HepG2 (cell line): ENCODE results near the gene MAFF. TPM values are rescaled to one million over a fixed set of nuclear protein-coding genes. Genes with fewer than 3 reads are reported as not detected.

Experiments
- CSRNP1 ChIP-seq: sonication (generic); formaldehyde crosslinking; IDR thresholded peaks from 2 replicates; pipeline ENCODE4 v1.8.1; 2023; ENCODE audit warnings: mild to moderate bottlenecking, missing genetic modification reagents
- FOXA3 ChIP-seq: IDR thresholded peaks from 2 replicates; pipeline ENCODE4 v1.6.1; 2016; ENCODE audit warnings: missing genetic modification reagents, missing compliant biosample characterization
- FOXJ3 ChIP-seq: sonication (generic); formaldehyde crosslinking; IDR thresholded peaks from 2 replicates; pipeline ENCODE4 v1.4.0; 2020; ENCODE audit warnings: missing genetic modification reagents, mild to moderate bottlenecking, borderline replicate concordance
- FOXP1 ChIP-seq, 2 experiments: fragments of 450-650 bp in 1 of 2; IDR thresholded peaks; 2 replicates each; pipeline ENCODE4 v1.6.1; 2017 to 2018; ENCODE audit warnings: antibody characterized with exemption in 1 of 2
- GZF1 ChIP-seq: sonication (generic); formaldehyde crosslinking; IDR thresholded peaks from 2 replicates; pipeline ENCODE4 v1.5.1; 2020; ENCODE audit warnings: mild to moderate bottlenecking, missing genetic modification reagents
- KDM4B ChIP-seq: sonication (generic); formaldehyde crosslinking; IDR thresholded peaks from 2 replicates; pipeline ENCODE4 v1.4.0; 2020; ENCODE audit warnings: missing genetic modification reagents
- KLF16 ChIP-seq, 2 experiments: sonication (generic) in 1 of 2; formaldehyde crosslinking in 1 of 2; IDR thresholded peaks; 2 replicates each; pipeline versions ENCODE4 v1.6.1 to v1.8.0; 2016 to 2023; ENCODE audit warnings: missing genetic modification reagents in 2 of 2, missing compliant biosample characterization in 1 of 2
- NR2C2 ChIP-seq: sonication (generic); formaldehyde crosslinking; IDR thresholded peaks from 2 replicates; pipeline ENCODE4 v1.4.0; 2020; ENCODE audit warnings: missing genetic modification reagents, mild to moderate bottlenecking, moderate library complexity, borderline replicate concordance
- NR2F6 ChIP-seq, 2 experiments: IDR thresholded peaks; 2 replicates each; pipeline ENCODE4 v1.6.1; 2016; ENCODE audit warnings: antibody characterized with exemption in 1 of 2, mild to moderate bottlenecking in 1 of 2
- PPARG ChIP-seq: conservative IDR thresholded peaks from 2 replicates; pipeline ENCODE4 v1.6.1; 2016; ENCODE audit warnings: missing biosample characterization, missing genetic modification reagents
- SOX5 ChIP-seq: IDR thresholded peaks from 2 replicates; pipeline ENCODE4 v1.6.1; 2016; ENCODE audit warnings: borderline replicate concordance
- ZFP41 ChIP-seq: sonication (generic); formaldehyde crosslinking; IDR thresholded peaks from 2 replicates; pipeline ENCODE4 v1.4.0; 2020; ENCODE audit warnings: mild to moderate bottlenecking, missing genetic modification reagents, borderline replicate concordance
- ZNF335 ChIP-seq: sonication (generic); formaldehyde crosslinking; IDR thresholded peaks from 2 replicates; pipeline ENCODE4 v1.4.0; 2020; ENCODE audit warnings: missing genetic modification reagents
- polyA plus RNA-seq, 8 experiments: library from polyadenylated mRNA; depleted of rRNA in 3 of 8; stranded (reverse) in 7 of 8; unstranded in 1 of 8; fragments of >200 nt; fragmentation: Illumina TruSeq in 4 of 8; extraction: Trizol in 4 of 8; gene quantifications; 2 replicates each; pipeline versions ENCODE4 v1.2.1 to v1.2.3, GENCODE V29; 2011 to 2016; ENCODE audit warnings: low read depth in 4 of 8, missing spikeins in 1 of 8, mixed read lengths in 1 of 8; ENCODE audit not compliant: insufficient read depth in 1 of 8
- total RNA-seq, 5 experiments: library from RNA; depleted of rRNA; stranded (reverse); fragments of >200 nt; fragmentation: Illumina TruSeq; extraction: Trizol; gene quantifications; 2 replicates each; pipeline ENCODE4 v1.2.3, GENCODE V29; 2016; ENCODE audit warnings: low read depth in 1 of 5
- TF ChIP-seq, protein P1 (sequence below): sonication (generic); formaldehyde crosslinking; conservative IDR thresholded peaks from 2 replicates; pipeline ENCODE4 v1.4.0; 2020; ENCODE audit warnings: mild to moderate bottlenecking, missing genetic modification reagents, moderate library complexity
- TF ChIP-seq, protein P2 (sequence below): sonication (generic); formaldehyde crosslinking; IDR thresholded peaks from 2 replicates; pipeline ENCODE4 v1.4.0; 2020; ENCODE audit warnings: missing genetic modification reagents, borderline replicate concordance
- TF ChIP-seq, protein P3 (sequence below): sonication (generic); formaldehyde crosslinking; IDR thresholded peaks from 2 replicates; pipeline ENCODE4 v1.5.1; 2020; ENCODE audit warnings: mild to moderate bottlenecking, missing genetic modification reagents, borderline replicate concordance

The MAFF gene
- total and polyA plus RNA-seq, 2 of the 13 experiments (the other 11 are each of a cell fraction or from before 2014, with no cell fraction given) = 5.4 to 14.3 TPM

- TF ChIP-seq NR2F6 (IDR thresholded peaks at IDR 0.05) = peak; percentile 94
- TF ChIP-seq NR2F6 (CRISPR knock-in tag; IDR thresholded peaks at IDR 0.05) = peak; percentile 91
- TF ChIP-seq CSRNP1 (CRISPR knock-in tag) = no peak
- no peak for TF ChIP-seq GZF1
- TF ChIP-seq, protein P1, sequence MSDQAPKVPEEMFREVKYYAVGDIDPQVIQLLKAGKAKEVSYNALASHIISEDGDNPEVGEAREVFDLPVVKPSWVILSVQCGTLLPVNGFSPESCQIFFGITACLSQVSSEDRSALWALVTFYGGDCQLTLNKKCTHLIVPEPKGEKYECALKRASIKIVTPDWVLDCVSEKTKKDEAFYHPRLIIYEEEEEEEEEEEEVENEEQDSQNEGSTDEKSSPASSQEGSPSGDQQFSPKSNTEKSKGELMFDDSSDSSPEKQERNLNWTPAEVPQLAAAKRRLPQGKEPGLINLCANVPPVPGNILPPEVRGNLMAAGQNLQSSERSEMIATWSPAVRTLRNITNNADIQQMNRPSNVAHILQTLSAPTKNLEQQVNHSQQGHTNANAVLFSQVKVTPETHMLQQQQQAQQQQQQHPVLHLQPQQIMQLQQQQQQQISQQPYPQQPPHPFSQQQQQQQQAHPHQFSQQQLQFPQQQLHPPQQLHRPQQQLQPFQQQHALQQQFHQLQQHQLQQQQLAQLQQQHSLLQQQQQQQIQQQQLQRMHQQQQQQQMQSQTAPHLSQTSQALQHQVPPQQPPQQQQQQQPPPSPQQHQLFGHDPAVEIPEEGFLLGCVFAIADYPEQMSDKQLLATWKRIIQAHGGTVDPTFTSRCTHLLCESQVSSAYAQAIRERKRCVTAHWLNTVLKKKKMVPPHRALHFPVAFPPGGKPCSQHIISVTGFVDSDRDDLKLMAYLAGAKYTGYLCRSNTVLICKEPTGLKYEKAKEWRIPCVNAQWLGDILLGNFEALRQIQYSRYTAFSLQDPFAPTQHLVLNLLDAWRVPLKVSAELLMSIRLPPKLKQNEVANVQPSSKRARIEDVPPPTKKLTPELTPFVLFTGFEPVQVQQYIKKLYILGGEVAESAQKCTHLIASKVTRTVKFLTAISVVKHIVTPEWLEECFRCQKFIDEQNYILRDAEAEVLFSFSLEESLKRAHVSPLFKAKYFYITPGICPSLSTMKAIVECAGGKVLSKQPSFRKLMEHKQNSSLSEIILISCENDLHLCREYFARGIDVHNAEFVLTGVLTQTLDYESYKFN (CRISPR knock-in tag) = peak; percentile 44; the same call in 1 of the 2 replicates
- TF ChIP-seq FOXJ3 (CRISPR knock-in tag) = peak; percentile 42; the same call in 1 of the 2 replicates
- no peak for TF ChIP-seq ZNF335 (CRISPR knock-in tag)
- TF ChIP-seq KLF16 (CRISPR knock-in tag; IDR thresholded peaks at IDR 0.05) = no peak
- TF ChIP-seq, protein P2, sequence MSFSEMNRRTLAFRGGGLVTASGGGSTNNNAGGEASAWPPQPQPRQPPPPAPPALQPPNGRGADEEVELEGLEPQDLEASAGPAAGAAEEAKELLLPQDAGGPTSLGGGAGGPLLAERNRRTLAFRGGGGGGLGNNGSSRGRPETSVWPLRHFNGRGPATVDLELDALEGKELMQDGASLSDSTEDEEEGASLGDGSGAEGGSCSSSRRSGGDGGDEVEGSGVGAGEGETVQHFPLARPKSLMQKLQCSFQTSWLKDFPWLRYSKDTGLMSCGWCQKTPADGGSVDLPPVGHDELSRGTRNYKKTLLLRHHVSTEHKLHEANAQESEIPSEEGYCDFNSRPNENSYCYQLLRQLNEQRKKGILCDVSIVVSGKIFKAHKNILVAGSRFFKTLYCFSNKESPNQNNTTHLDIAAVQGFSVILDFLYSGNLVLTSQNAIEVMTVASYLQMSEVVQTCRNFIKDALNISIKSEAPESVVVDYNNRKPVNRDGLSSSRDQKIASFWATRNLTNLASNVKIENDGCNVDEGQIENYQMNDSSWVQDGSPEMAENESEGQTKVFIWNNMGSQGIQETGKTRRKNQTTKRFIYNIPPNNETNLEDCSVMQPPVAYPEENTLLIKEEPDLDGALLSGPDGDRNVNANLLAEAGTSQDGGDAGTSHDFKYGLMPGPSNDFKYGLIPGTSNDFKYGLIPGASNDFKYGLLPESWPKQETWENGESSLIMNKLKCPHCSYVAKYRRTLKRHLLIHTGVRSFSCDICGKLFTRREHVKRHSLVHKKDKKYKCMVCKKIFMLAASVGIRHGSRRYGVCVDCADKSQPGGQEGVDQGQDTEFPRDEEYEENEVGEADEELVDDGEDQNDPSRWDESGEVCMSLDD (CRISPR knock-in tag) = peak; percentile 49; the same call in 1 of the 2 replicates
- no peak for TF ChIP-seq KDM4B (CRISPR knock-in tag)
- peak; percentile 39; the same call in 1 of the 2 replicates for TF ChIP-seq SOX5 (CRISPR knock-in tag)
- TF ChIP-seq FOXA3 (CRISPR knock-in tag) = peak; percentile 28; the same call in 1 of the 2 replicates
- TF ChIP-seq, protein P3, sequence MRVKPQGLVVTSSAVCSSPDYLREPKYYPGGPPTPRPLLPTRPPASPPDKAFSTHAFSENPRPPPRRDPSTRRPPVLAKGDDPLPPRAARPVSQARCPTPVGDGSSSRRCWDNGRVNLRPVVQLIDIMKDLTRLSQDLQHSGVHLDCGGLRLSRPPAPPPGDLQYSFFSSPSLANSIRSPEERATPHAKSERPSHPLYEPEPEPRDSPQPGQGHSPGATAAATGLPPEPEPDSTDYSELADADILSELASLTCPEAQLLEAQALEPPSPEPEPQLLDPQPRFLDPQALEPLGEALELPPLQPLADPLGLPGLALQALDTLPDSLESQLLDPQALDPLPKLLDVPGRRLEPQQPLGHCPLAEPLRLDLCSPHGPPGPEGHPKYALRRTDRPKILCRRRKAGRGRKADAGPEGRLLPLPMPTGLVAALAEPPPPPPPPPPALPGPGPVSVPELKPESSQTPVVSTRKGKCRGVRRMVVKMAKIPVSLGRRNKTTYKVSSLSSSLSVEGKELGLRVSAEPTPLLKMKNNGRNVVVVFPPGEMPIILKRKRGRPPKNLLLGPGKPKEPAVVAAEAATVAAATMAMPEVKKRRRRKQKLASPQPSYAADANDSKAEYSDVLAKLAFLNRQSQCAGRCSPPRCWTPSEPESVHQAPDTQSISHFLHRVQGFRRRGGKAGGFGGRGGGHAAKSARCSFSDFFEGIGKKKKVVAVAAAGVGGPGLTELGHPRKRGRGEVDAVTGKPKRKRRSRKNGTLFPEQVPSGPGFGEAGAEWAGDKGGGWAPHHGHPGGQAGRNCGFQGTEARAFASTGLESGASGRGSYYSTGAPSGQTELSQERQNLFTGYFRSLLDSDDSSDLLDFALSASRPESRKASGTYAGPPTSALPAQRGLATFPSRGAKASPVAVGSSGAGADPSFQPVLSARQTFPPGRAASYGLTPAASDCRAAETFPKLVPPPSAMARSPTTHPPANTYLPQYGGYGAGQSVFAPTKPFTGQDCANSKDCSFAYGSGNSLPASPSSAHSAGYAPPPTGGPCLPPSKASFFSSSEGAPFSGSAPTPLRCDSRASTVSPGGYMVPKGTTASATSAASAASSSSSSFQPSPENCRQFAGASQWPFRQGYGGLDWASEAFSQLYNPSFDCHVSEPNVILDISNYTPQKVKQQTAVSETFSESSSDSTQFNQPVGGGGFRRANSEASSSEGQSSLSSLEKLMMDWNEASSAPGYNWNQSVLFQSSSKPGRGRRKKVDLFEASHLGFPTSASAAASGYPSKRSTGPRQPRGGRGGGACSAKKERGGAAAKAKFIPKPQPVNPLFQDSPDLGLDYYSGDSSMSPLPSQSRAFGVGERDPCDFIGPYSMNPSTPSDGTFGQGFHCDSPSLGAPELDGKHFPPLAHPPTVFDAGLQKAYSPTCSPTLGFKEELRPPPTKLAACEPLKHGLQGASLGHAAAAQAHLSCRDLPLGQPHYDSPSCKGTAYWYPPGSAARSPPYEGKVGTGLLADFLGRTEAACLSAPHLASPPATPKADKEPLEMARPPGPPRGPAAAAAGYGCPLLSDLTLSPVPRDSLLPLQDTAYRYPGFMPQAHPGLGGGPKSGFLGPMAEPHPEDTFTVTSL (CRISPR knock-in tag) = no peak
- TF ChIP-seq NR2C2 (CRISPR knock-in tag) = peak; percentile 77
- no peak for TF ChIP-seq FOXP1 (IDR thresholded peaks at IDR 0.05)
- TF ChIP-seq FOXP1 (CRISPR knock-in tag; IDR thresholded peaks at IDR 0.05) = no peak
- TF ChIP-seq ZFP41 = no peak
- TF ChIP-seq PPARG (CRISPR knock-in tag) = peak; percentile 67
Measured at GRCh38 chr22:38193580-38193979, 8.2 kb upstream of the MAFF start (continued).
